Thyroid gland (tissue), 4 donors: ENCODE measurements around the gene RARA.

Experiments used
- POLR2A ChIP-seq, 2 donors: fragments of 450-650 bp; IDR thresholded peaks; one replicate each; pipeline ENCODE4 v1.6.1; 2017; ENCODE audit warnings: antibody characterized with exemption in 2 of 2, mild to moderate bottlenecking in 2 of 2, moderate library complexity in 1 of 2
- TF ChIP-seq, protein P1 (sequence below), 6 experiments: fragments of 200-600 bp in 3 of 6; fragments of 450-650 bp in 3 of 6; sonication (generic) in 3 of 6; IDR thresholded peaks; one replicate each; pipeline ENCODE4 v1.5.1; 2016 to 2019; ENCODE audit warnings: antibody characterized with exemption in 6 of 6, mild to moderate bottlenecking in 2 of 6, inconsistent platforms in 1 of 6, moderate library complexity in 1 of 6

DNA sequence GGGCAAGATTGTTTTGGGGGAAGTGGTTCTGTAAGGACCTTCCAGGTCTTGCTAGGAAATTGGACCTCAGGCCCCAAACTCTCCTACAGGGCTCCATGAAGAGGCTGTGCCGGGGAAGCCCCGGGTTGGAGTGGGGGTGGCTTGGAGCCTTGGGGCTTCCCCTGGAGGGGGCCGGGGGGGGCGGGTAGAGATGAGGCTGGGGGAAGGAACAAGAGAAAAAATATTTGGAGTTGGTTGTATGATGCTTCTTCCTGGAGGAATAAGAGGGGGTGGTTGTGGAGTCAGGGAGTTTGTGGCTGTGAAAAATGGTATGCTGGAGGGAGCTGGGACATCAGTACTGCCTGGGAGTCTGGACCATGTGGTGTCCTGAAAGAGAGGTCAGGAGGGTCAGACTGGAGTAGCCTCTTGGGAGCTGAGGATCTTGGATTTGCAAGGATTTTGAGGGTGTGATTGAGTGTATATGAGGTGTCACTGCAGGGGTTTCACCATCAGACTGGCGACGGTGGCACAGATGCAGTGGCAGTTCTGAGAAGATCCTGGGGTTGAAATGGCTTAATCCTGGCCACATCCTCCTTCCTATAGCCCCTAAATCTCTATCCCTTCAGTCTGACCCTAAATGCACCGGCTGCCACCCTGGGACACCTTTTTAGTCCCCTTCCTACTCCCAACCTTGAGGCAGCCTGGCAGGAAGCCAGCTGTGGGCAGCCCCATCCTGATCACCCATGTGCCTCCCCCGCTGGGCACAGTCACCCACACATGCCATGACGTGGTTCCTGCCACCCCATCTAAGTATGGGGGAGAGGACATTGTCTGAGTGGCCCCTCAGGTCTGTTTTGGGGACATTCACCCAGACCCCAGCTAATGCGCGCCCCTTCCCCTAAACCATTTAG lies 10.9 kb downstream of the RARA start:
- TF ChIP-seq POLR2A (IDR thresholded peaks at IDR 0.05) = no peak
- TF ChIP-seq, protein P1, sequence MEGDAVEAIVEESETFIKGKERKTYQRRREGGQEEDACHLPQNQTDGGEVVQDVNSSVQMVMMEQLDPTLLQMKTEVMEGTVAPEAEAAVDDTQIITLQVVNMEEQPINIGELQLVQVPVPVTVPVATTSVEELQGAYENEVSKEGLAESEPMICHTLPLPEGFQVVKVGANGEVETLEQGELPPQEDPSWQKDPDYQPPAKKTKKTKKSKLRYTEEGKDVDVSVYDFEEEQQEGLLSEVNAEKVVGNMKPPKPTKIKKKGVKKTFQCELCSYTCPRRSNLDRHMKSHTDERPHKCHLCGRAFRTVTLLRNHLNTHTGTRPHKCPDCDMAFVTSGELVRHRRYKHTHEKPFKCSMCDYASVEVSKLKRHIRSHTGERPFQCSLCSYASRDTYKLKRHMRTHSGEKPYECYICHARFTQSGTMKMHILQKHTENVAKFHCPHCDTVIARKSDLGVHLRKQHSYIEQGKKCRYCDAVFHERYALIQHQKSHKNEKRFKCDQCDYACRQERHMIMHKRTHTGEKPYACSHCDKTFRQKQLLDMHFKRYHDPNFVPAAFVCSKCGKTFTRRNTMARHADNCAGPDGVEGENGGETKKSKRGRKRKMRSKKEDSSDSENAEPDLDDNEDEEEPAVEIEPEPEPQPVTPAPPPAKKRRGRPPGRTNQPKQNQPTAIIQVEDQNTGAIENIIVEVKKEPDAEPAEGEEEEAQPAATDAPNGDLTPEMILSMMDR (IDR thresholded peaks at IDR 0.05) = no peak
